ENCODE data around the gene ARFGAP3.
"Not testable (repeated sequence)": the region's sequence is repeated elsewhere in the genome, so short reads cannot be mapped to it uniquely, and the experiment has no call there.

The ARFGAP3 gene

GRCh38 chr22:42752912-42753311, 104.2 kb downstream of the ARFGAP3 start:
- Histone ChIP-seq H3K4me3 (ENCODE audit: low read depth in 1 of 2, low read length in 2 of 2) (no peak overlapping the region), H3K9ac (ENCODE audit: low read length) (no peak overlapping the region), H3K27ac (ENCODE audit: low read depth, low read length) (no peak overlapping the region), H3K27me3 (ENCODE audit: control insufficient read depth in 1 of 2, insufficient read depth in 2 of 2, low read length in 2 of 2) (no peaks in the 10 kb centered on the region), H3K9me3 (ENCODE audit: low read length) (no peaks in the 10 kb centered on the region), H3K4me1 (ENCODE audit: insufficient read depth, low read length) (peaks cover under 1% of the 10 kb centered on the region), H3K36me3 (ENCODE audit: insufficient read depth, low read length) (no peaks in the 10 kb centered on the region)

- no peaks in the 10 kb centered on the region for H3K36me3 ChIP-seq (ENCODE audit: insufficient read depth, low read length)
- H3K9ac ChIP-seq (ENCODE audit: low read length): no peak overlapping the region
- peak overlapping the region; percentile 13 for H3K27ac ChIP-seq (ENCODE audit: low read depth, low read length)
- peaks cover 4% of the 10 kb centered on the region for H3K4me1 ChIP-seq (ENCODE audit: insufficient read depth, low read length)
- H3K27me3 ChIP-seq (ENCODE audit: control insufficient read depth in 1 of 2, insufficient read depth in 2 of 2, low read length in 2 of 2): no peaks in the 10 kb centered on the region
- no peaks in the 10 kb centered on the region for H3K9me3 ChIP-seq (ENCODE audit: low read length)
- no peak overlapping the region for H3K4me3 ChIP-seq (ENCODE audit: low read depth in 1 of 2, low read length in 2 of 2)
Observed at GRCh38 chr22:42752230-42752746, 104.8 kb downstream of the ARFGAP3 start.

- not testable (repeated sequence) for H3K36me3 ChIP-seq (ENCODE audit: insufficient read depth, low read length); H3K27me3 ChIP-seq (ENCODE audit: control insufficient read depth in 1 of 2, insufficient read depth in 2 of 2, low read length in 2 of 2); H3K9me3 ChIP-seq (ENCODE audit: low read length); H3K4me1 ChIP-seq (ENCODE audit: insufficient read depth, low read length); H3K4me3 ChIP-seq (ENCODE audit: low read depth in 1 of 2, low read length in 2 of 2); H3K9ac ChIP-seq (ENCODE audit: low read length); H3K27ac ChIP-seq (ENCODE audit: low read depth, low read length)
Observed at GRCh38 chr22:42750421-42750820, 106.7 kb downstream of the ARFGAP3 start.

GRCh38 chr22:42747701-42748513, 109.2 kb downstream of the ARFGAP3 start:
- no peaks in the 10 kb centered on the region for H3K36me3 ChIP-seq (ENCODE audit: insufficient read depth, low read length)
- H3K4me1 ChIP-seq (ENCODE audit: insufficient read depth, low read length): peaks cover 12% of the 10 kb centered on the region
- no peak overlapping the region for H3K4me3 ChIP-seq (ENCODE audit: low read depth in 1 of 2, low read length in 2 of 2)
- no peak overlapping the region for H3K27ac ChIP-seq (ENCODE audit: low read depth, low read length)
- H3K9ac ChIP-seq (ENCODE audit: low read length): no peak overlapping the region
- H3K27me3 ChIP-seq (ENCODE audit: control insufficient read depth in 1 of 2, insufficient read depth in 2 of 2, low read length in 2 of 2): no peaks in the 10 kb centered on the region
- no peaks in the 10 kb centered on the region for H3K9me3 ChIP-seq (ENCODE audit: low read length)
